ENCODE measurements around the gene MRM1. TPM values are rescaled to one million over a fixed set of nuclear protein-coding genes. Genes with fewer than 3 reads are reported as not detected.

The MRM1 gene
- total and polyA plus RNA-seq, 9 of the 15 experiments (the other 6 are each of a cell fraction or from before 2014, with no cell fraction given): 0.61 to 28.4 (median 21.5) TPM

DNA sequence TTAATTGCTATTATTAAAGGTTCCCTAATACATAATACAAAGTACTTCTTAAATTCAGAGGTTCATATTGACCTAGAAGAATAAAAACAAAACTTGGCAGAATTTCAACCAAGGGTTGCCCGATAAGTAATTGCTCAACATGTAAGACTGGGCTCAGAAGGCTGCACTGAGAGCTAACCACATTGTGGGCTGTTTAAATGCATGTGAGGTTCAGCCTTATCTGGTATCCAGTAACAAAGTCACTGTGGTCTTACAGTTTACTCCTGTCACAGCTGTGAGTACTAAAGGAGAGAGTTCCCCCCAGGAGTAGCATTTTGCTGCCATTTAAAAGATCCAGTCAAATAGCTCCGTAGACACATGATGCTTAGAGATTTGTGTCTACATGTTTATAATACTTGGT lies 11.3 kb upstream of the MRM1 start (continued):
- TF ChIP-seq, protein P1, sequence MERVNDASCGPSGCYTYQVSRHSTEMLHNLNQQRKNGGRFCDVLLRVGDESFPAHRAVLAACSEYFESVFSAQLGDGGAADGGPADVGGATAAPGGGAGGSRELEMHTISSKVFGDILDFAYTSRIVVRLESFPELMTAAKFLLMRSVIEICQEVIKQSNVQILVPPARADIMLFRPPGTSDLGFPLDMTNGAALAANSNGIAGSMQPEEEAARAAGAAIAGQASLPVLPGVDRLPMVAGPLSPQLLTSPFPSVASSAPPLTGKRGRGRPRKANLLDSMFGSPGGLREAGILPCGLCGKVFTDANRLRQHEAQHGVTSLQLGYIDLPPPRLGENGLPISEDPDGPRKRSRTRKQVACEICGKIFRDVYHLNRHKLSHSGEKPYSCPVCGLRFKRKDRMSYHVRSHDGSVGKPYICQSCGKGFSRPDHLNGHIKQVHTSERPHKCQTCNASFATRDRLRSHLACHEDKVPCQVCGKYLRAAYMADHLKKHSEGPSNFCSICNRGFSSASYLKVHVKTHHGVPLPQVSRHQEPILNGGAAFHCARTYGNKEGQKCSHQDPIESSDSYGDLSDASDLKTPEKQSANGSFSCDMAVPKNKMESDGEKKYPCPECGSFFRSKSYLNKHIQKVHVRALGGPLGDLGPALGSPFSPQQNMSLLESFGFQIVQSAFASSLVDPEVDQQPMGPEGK (CRISPR knock-in tag; IDR thresholded peaks at IDR 0.05; ENCODE audit: borderline replicate concordance): no peak
- TF ChIP-seq, protein P2, sequence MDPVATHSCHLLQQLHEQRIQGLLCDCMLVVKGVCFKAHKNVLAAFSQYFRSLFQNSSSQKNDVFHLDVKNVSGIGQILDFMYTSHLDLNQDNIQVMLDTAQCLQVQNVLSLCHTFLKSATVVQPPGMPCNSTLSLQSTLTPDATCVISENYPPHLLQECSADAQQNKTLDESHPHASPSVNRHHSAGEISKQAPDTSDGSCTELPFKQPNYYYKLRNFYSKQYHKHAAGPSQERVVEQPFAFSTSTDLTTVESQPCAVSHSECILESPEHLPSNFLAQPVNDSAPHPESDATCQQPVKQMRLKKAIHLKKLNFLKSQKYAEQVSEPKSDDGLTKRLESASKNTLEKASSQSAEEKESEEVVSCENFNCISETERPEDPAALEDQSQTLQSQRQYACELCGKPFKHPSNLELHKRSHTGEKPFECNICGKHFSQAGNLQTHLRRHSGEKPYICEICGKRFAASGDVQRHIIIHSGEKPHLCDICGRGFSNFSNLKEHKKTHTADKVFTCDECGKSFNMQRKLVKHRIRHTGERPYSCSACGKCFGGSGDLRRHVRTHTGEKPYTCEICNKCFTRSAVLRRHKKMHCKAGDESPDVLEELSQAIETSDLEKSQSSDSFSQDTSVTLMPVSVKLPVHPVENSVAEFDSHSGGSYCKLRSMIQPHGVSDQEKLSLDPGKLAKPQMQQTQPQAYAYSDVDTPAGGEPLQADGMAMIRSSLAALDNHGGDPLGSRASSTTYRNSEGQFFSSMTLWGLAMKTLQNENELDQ (CRISPR knock-in tag; IDR thresholded peaks at IDR 0.05; ENCODE audit: borderline replicate concordance): no peak
- TF ChIP-seq, protein P3, sequence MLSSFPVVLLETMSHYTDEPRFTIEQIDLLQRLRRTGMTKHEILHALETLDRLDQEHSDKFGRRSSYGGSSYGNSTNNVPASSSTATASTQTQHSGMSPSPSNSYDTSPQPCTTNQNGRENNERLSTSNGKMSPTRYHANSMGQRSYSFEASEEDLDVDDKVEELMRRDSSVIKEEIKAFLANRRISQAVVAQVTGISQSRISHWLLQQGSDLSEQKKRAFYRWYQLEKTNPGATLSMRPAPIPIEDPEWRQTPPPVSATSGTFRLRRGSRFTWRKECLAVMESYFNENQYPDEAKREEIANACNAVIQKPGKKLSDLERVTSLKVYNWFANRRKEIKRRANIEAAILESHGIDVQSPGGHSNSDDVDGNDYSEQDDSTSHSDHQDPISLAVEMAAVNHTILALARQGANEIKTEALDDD (IDR thresholded peaks at IDR 0.05): peak; percentile 98
- peak; percentile 45 for TF ChIP-seq TAF9B (IDR thresholded peaks at IDR 0.05; ENCODE audit: partially characterized antibody)
- no peak for TF ChIP-seq TEAD2 (tag; IDR thresholded peaks at IDR 0.05)
- no peak for TF ChIP-seq ZNF121 (CRISPR knock-in tag; conservative IDR thresholded peaks at IDR 0.05)
- no peak for TF ChIP-seq RBM17 (IDR thresholded peaks at IDR 0.05; ENCODE audit: borderline replicate concordance, low read depth, low read length)
- TF ChIP-seq CBX2 (IDR thresholded peaks at IDR 0.05; ENCODE audit: insufficient read depth, low read length, poor library complexity, severe bottlenecking): no peak
- no peak for TF ChIP-seq ZNF133 (CRISPR knock-in tag; IDR thresholded peaks at IDR 0.05)
- no peak for TF ChIP-seq EGR1 (conservative IDR thresholded peaks at IDR 0.05)
- TF ChIP-seq ZNF217 (CRISPR knock-in tag; IDR thresholded peaks at IDR 0.05): no peak
- TF ChIP-seq MXI1 (IDR thresholded peaks at IDR 0.05; ENCODE audit: low read depth, low read length): no peak
- TF ChIP-seq ASH1L (IDR thresholded peaks at IDR 0.05; ENCODE audit: borderline replicate concordance, low read depth, partially characterized antibody): no peak
- no peak for TF ChIP-seq CREB1 (IDR thresholded peaks at IDR 0.05)
- no peak for TF ChIP-seq CREB1 (CRISPR knock-in tag; IDR thresholded peaks at IDR 0.05)
- TF ChIP-seq, protein P4, sequence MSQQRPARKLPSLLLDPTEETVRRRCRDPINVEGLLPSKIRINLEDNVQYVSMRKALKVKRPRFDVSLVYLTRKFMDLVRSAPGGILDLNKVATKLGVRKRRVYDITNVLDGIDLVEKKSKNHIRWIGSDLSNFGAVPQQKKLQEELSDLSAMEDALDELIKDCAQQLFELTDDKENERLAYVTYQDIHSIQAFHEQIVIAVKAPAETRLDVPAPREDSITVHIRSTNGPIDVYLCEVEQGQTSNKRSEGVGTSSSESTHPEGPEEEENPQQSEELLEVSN (IDR thresholded peaks at IDR 0.05; ENCODE audit: borderline replicate concordance in 1 of 2, extremely low read depth in 1 of 2, insufficient read depth in 1 of 2, insufficient read length in 1 of 2, low read depth in 1 of 2, low read length in 1 of 2, poor library complexity in 1 of 2, severe bottlenecking in 1 of 2): no peak
- TF ChIP-seq HDAC1 (IDR thresholded peaks at IDR 0.05): peak in 1 of 2 experiments; percentile 57; a peak in 2 of 4 replicates
- TF ChIP-seq, protein P5, sequence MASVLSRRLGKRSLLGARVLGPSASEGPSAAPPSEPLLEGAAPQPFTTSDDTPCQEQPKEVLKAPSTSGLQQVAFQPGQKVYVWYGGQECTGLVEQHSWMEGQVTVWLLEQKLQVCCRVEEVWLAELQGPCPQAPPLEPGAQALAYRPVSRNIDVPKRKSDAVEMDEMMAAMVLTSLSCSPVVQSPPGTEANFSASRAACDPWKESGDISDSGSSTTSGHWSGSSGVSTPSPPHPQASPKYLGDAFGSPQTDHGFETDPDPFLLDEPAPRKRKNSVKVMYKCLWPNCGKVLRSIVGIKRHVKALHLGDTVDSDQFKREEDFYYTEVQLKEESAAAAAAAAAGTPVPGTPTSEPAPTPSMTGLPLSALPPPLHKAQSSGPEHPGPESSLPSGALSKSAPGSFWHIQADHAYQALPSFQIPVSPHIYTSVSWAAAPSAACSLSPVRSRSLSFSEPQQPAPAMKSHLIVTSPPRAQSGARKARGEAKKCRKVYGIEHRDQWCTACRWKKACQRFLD (CRISPR knock-in tag; IDR thresholded peaks at IDR 0.05): 0 out of 2 replicates have a peak, but pooled peaks have one; percentile 26
- no peak for TF ChIP-seq PTTG1 (tag; IDR thresholded peaks at IDR 0.05; ENCODE audit: low read depth)
